Stimulated activated CD4-positive, alpha-beta T cell treated with anti-CD3 and anti-CD28 coated beads, Interleukin-4, amount 100 ng/mL, for 48 hours (primary cell): ENCODE results near the gene SPCS2.
"Not testable (repeated sequence)": the region's sequence is repeated elsewhere in the genome, so short reads cannot be mapped to it uniquely, and the experiment has no call there.

Experiments
- DNase-seq, 2 donors: peaks; one replicate each; pipeline ENCODE4 v3.0.0-alpha.2; 2020; ENCODE audit warnings: low read depth in 2 of 2

The SPCS2 gene

DNA sequence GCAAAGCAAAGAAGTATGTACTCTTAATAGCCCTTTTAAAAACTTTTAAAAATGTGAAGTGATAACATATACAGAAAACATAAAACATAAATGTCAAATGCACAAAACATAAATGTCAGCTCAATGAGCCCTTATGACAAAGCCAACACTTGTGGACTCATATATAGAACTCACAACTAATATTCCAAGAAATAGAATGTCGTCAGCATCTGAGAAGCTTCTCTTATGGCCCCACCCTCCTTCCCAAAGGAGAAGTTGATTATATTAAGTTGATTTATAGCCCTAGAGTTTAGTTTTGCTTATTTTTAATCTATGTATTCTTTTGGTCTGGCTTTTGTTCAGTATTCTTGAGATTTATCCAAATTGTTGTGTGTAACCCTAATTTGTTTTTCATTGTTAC lies 53.5 kb downstream of the SPCS2 start:
- DNase-seq = no peak

DNA sequence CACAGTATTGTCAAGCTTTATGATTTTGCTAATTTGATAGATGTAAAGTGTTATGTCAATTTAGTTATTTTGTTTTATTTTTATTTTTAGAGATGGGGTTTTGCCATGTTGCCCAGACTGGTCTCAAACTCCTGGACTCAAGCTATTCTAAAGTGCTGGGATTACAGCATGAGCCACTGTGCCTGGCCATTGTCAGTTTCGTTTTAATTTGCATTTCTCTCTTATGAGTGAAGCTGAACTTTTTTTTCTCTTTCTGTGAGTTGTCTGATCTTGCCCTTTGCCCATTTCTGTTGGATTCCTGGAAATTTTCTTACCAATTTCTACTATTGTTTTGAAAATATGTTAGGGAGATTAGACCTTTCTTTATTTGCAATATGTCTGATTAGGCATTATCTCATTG lies 55.1 kb downstream of the SPCS2 start:
- DNase-seq = no peak

DNA sequence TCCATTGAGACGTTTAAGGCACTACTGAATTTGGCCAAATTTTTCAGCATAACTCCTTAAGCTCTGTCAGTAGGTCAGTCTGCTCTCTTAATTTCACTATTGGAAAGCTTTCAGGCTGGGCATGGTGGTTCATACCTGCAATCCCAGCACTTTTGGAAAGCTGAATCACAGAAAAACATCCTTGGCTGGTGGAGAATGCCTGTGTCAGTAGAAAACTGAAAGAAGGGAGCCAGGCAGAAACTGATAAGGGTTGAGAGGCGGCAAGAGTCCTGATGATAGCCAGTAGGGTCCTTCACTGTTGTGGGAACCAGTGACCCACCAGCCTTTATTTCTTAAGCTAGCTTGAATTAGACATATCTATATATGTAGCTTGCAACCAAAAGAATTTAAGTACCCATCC lies 62.3 kb downstream of the SPCS2 start:
- DNase-seq = no peak

DNA sequence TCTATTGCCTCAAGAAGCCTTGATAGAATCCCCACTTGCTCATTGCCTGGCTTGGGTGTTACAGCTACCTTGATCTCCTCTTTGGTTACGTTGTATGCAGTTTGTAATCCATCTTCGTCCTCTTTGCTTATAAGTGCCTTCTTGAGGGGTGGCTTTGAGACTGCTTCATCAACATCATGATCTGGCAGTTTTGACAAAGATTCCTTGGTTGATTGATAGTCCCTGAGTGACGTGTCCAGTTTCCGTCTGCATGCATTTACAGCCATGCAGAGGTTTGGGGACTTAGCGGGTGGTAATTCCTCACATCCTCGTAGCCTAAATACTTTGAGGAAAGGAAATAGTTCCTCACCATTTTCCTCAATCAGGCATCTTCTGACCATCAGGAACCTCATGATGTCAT lies 62.8 kb downstream of the SPCS2 start:
- no peak for DNase-seq

DNA sequence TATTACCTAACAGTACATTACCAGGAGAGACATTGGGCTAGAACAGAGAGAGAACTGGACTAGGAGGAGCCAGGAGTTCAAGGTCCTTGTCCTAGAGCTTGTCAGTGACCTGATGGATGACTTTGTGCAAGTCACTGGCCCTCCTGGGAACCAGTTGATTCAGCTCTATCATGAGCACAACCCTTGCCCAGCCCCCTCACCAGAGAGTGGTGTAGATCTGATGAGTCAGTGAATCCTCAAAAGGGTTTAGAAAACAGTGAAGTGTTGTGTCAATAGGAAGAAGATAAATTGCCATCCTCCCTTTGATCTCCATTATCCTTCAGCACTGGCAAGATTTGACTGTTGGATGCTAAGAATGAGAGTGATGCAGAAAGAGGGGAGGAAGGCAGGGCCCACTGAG lies 64.0 kb downstream of the SPCS2 start:
- DNase-seq = peak in 1 of 2 donors; percentile 2

DNA sequence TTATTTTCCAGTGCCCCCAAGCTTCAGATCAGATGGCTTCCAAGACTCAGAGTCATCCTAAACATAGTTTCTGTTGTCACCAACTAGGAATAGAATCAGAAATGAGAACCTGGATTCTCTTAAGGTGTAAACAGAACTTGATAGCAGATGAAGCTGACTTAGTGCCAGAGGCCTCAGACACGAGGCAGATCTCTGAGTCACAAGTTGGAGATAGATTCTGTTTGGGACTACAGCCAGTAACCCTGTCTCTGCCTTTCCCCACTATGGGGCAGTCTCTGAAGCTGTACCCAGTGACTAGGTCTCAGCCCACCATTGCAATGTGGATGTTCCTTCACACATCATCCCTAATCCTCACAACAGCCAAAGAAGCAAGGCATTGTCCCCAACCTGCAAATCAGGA lies 65.1 kb downstream of the SPCS2 start:
- DNase-seq = no peak

DNA sequence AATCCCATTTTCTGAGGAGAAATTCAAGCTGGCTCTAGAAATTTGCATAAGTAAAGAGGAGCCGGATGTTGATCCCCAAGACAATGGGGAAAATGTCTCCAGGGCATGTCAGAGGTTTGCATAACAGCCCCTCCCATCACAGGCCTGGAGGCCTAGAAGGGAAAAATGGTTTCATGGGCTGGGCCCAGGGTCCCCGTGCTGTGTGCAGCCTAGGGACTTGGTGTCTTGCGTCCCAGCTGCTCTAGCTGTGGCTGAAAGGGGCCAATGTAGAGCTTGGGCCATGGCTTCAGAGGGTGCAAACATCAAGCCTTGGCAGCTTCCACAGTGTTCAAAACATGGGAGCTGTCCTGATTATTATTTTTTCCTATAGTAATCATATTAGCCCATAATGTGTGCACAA lies 70.1 kb downstream of the SPCS2 start:
- not testable (repeated sequence) for DNase-seq

DNA sequence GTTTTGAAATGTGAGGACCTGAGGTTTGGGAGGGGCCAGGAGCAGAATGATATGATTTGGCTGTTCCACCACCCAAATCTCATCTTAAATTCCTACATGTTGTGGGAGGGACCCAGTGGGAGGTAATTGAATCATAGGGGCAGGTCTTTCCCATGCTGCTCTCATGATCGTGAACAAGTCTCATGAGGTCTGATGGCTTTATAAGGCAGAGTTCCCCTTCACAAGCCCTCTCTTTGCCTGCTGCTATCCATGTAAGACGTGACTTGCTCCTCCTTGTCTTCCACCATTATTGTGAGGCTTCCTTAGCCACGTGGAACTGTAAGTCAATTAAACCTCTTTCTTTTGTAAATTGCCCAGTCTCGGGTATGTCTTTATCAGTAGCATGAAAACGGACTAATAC lies 71.3 kb downstream of the SPCS2 start:
- DNase-seq = not testable (repeated sequence)

DNA sequence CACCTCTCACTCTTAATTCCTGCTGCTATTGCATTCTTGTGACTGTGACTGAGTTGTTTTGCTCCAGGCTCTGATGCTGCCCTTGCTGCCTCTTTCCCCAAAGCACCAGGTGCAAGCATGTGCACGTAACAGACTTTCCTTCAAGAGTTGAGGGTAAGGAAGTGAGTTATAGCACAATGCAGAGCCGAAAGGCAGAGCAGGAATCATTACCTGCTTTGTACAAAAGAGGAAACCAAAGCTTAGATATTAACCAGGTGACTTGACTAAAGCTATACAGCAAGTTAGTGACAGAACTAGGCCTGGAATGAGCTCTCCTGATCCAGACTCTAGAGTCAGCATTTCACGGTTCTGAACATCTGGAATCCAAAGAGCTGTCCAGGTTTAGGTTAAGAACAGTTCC lies 73.2 kb downstream of the SPCS2 start:
- DNase-seq = no peak

DNA sequence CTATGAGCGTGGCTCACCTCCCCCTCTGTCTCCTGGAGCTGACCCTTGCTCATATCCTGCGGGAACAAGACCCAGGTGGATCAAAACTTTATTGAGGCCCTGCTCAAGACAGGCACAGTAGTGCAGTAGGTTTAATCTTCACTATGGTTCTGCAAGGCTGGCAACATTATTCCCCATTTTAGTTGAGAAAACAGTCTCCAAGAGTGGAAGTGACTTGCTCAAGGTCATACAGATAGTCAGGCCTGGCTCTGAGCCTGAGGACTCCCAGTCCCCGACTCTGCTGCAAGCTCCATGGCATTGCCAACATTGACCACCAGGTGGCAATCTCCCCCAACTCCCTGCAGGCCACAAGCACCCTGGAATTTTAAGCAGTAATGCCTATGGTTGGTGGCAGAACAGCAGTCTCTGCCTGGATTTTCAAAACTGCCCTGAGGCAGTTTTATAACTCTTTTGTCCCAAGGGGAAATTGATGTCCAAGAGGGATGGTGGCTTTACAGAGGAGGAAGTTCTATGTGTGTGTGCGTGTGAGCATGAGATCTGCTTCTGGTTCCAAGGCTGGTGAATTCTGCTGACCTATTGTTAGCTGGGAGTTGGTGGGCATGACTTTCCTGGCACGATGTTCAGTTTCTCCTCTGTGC lies 73.8 kb downstream of the SPCS2 start:
- peak; percentile 68 to 69 for DNase-seq

DNA sequence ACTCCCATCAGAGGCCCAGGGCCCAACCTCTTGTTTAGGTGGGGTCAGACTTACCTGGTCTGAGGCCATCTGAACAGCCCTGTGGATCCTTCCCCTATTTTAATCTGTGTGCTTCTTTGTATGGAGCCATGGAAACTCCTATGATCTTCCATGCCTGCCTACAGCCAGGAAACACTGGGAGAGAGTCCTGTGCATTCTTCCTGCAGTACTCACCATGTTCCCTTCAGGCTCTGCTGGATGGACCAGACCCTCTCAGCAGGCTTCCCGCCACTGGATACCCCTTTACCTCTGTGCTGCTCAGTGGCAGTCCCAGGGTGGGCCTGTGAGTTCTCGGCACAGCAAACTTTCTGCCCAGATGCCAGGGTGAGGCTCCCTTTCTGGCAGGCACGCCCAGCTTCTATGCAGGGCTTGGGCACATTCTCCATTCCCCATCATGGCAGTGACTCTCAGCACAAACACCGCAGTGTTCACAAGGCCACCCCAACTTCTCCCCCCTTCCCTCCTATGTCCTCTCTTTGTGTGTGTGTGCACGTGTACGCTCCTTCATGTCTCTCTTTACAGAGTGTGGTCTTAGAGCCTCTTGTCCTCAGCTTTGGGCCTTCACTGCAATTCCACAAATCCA lies 74.5 kb downstream of the SPCS2 start:
- DNase-seq = no peak

DNA sequence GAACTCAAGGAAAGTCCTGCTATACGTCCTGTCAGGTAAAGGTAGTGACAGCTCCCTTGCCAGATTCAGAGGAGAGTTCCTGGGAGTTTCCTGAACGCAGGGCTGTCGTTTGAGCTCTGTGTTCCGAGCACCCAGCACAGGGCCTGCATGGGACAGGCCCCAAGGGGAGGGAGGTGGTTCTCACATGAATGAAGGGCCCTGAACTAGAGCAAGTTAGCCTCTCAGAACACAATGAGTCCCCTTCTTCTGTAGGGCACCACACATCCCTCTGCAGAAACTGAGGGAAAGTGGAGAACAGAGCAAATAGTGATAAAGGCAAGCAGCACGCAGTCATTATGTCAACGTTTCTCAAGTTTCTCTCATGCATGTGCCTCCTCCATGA lies 75.0 kb downstream of the SPCS2 start:
- DNase-seq = no peak

DNA sequence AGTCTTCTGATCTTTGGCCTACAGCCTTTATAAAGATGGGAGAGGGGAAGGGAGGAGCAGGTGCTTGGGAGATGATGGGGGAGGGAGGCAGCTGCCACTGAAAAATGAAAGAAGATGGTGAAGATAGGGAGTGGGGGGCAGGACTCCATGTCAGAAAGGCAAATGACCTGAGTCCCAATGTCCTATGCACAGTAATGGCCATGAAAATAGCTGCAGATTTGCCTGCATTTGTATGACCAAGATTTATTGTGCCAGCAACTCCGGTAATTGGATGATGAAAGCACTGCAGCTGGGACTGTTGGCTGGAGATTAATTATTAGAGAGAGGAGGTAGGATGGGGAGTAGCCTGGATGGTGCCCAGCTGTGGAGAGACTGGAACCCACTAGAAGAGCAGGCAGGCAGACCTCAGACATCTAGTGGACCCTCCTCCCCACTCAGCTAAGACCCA lies 75.7 kb downstream of the SPCS2 start:
- no peak for DNase-seq

DNA sequence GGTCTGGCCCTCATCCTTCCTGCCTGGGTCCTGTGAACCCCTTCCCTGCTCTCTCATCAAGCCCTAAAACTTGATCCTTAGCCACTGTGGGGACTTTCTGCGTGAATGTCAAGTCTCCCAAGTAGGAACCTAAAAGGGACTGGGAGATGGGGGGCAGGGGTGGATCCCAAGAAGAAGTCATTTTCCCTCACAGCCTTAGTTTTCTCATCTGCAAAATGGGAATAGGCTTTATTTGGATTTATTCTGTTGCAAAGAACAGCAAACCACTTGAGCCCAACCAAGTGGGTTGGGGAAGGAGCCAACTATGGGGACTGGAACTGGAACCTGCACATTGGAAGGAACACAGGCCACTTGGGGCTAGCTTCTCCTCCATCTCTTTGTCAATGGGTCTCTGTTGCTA lies 76.5 kb downstream of the SPCS2 start:
- DNase-seq = no peak

DNA sequence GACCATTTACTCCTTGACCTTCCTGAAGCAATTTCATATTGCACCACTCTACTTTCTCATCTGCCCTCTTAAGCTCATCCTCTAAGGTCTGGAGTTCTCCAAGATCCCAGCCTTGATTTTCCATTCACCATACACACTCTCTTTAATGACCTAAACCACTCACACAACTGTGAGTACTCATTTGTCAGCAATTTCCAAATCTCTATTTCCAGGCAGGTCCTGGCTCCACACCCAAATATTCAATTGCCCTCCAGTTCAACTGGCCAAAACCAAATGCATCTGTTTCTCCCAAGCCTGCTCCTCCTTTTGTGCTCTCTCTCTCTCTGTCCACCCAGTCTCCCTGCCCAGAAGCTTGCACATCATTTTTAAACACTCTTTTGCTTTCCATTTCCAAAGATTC lies 79.3 kb downstream of the SPCS2 start:
- no peak for DNase-seq
